OCI-LY3 (cell line): Measurements from ENCODE around the gene ABCC3.

Source experiments
- H2AFZ ChIP-seq: fragments of 200-600, 300-600 bp; shearing (Covaris generic); 2 replicates; pipeline ENCODE4 v1.6.0; 2014; ENCODE audit warnings: antibody characterized with exemption, low read depth, low read length
- H3K27ac ChIP-seq: fragments of 200-600, 300-600 bp; sonication (generic); 2 replicates; pipeline ENCODE4 v1.5.1; 2014; ENCODE audit warnings: mild to moderate bottlenecking, low read length, moderate library complexity, mixed read lengths
- H3K27me3 ChIP-seq: fragments of 200-600, 300-600 bp; sonication (generic); 2 replicates; pipeline ENCODE4 v1.6.1; 2014; ENCODE audit warnings: low read depth, low read length, mixed read lengths
- H3K36me3 ChIP-seq: fragments of 200-600, 300-600 bp; sonication (generic); replicated peaks from 2 replicates; pipeline ENCODE3; 2014; ENCODE audit warnings: low read depth, low read length, mixed read lengths
- H3K4me1 ChIP-seq: fragments of 300-600, 200-600 bp; sonication (generic); 2 replicates; pipeline ENCODE4 v1.6.1; 2014; ENCODE audit warnings: low read length, mixed read lengths
- H3K4me2 ChIP-seq: fragments of 200-600, 300-600 bp; sonication (generic); 2 replicates; pipeline ENCODE4 v1.6.1; 2014; ENCODE audit warnings: low read length, mixed read lengths
- H3K4me3 ChIP-seq: fragments of 300-600, 200-600 bp; sonication (generic); 2 replicates; pipeline ENCODE4 v1.5.1; 2014; ENCODE audit warnings: antibody characterized with exemption, mild to moderate bottlenecking, low read length, moderate library complexity
- H3K79me2 ChIP-seq: fragments of 300-600, 200-600 bp; shearing (Covaris generic); 2 replicates; pipeline ENCODE4 v1.6.1; 2014; ENCODE audit warnings: mild to moderate bottlenecking, low read length, mixed read lengths
- H3K9ac ChIP-seq: fragments of 300-600, 200-600 bp; shearing (Covaris generic); 2 replicates; pipeline ENCODE4 v1.6.0; 2014; ENCODE audit warnings: mild to moderate bottlenecking, low read length, moderate library complexity
- H3K9me3 ChIP-seq: fragments of 200-600, 300-600 bp; shearing (Covaris generic); 2 replicates; pipeline ENCODE4 v1.6.1; 2014; ENCODE audit warnings: low read length, mixed read lengths; ENCODE audit not compliant: insufficient read depth
- H4K20me1 ChIP-seq: fragments of 200-600, 300-600 bp; sonication (generic); 2 replicates; pipeline ENCODE4 v1.6.1; 2016; ENCODE audit warnings: low read length, mixed read lengths; ENCODE audit not compliant: insufficient read depth
- CTCF ChIP-seq: fragments of 200-600, 300-600 bp; sonication (generic); IDR thresholded peaks from 2 replicates; pipeline ENCODE4 v1.5.1; 2014; ENCODE audit warnings: antibody characterized with exemption, low read length, low read depth
- EZH2phosphoT487 ChIP-seq: fragments of 200-600 bp; shearing (Covaris generic); IDR thresholded peaks from 2 replicates; pipeline ENCODE4 v1.6.1; 2018; ENCODE audit warnings: antibody characterized with exemption, mixed run types, low read depth

ABCC3 gene

GRCh38 chr17:50668025-50668837, 33.5 kb downstream of the ABCC3 start:
- TF ChIP-seq CTCF (no peak), EZH2phosphoT487 (no peak)

GRCh38 chr17:50668838-50669581, 34.3 kb downstream of the ABCC3 start:
- Histone ChIP-seq H3K27me3 (peaks cover 7% of the 10 kb centered on the region; the same call in 1 of the 2 replicates), H3K9ac (no peak overlapping the region), H3K4me2 (no peak overlapping the region), H3K9me3 (no peaks in the 10 kb centered on the region), H3K36me3 (no peaks in the 10 kb centered on the region), H3K4me1 (no peaks in the 10 kb centered on the region), H2AFZ (no peak overlapping the region), H3K79me2 (no peaks in the 10 kb centered on the region), H3K27ac (no peak overlapping the region), H4K20me1 (no peaks in the 10 kb centered on the region), H3K4me3 (no peak overlapping the region)
- TF ChIP-seq CTCF: no peak
- TF ChIP-seq EZH2phosphoT487: no peak

More at GRCh38 chr17:50668025-50668837, 33.5 kb downstream of the ABCC3 start:
- no peak overlapping the region for H3K27ac ChIP-seq
- no peaks in the 10 kb centered on the region for H3K9me3 ChIP-seq
- no peak overlapping the region for H3K4me3 ChIP-seq
- H2AFZ ChIP-seq: no peak overlapping the region
- H4K20me1 ChIP-seq: no peaks in the 10 kb centered on the region
- H3K27me3 ChIP-seq: peaks cover 7% of the 10 kb centered on the region; the same call in 1 of the 2 replicates
- no peaks in the 10 kb centered on the region for H3K4me1 ChIP-seq
- H3K79me2 ChIP-seq: no peaks in the 10 kb centered on the region
- H3K36me3 ChIP-seq: no peaks in the 10 kb centered on the region
- no peak overlapping the region for H3K4me2 ChIP-seq
- H3K9ac ChIP-seq: no peak overlapping the region

GRCh38 chr17:50672071-50672470, 37.4 kb downstream of the ABCC3 start:
- H3K4me3 ChIP-seq: no peak overlapping the region
- H3K36me3 ChIP-seq: no peaks in the 10 kb centered on the region

More at GRCh38 chr17:50672071-50672470, 37.4 kb downstream of the ABCC3 start:
- no peak for TF ChIP-seq EZH2phosphoT487
- no peak for TF ChIP-seq CTCF
- Histone ChIP-seq H3K9ac (no peak overlapping the region), H3K4me1 (no peaks in the 10 kb centered on the region), H3K27me3 (no peaks in the 10 kb centered on the region), H2AFZ (no peak overlapping the region), H3K79me2 (no peaks in the 10 kb centered on the region), H3K9me3 (no peaks in the 10 kb centered on the region), H3K27ac (no peak overlapping the region), H4K20me1 (no peaks in the 10 kb centered on the region), H3K4me2 (no peak overlapping the region)
